LHCN-M2 (cell line): ENCODE data around the gene AAK1. TPM values are rescaled to one million over a fixed set of nuclear protein-coding genes. Genes with fewer than 3 reads are reported as not detected.
"Not testable (repeated sequence)": the region's sequence is repeated elsewhere in the genome, so short reads cannot be mapped to it uniquely, and the experiment has no call there.

ENCODE experiments used
- DNase-seq: peaks from one replicate; pipeline ENCODE4 v3.0.0-alpha.2; 2012; ENCODE audit warnings: low read depth
- total RNA-seq: library from RNA; depleted of rRNA; stranded (reverse); fragments of >200 nt; gene quantifications from 2 replicates; pipeline ENCODE4 v1.2.3, GENCODE V29; 2014

Gene AAK1
- total RNA-seq, 1 experiment from 2014 or later, result 44.1 TPM

DNA sequence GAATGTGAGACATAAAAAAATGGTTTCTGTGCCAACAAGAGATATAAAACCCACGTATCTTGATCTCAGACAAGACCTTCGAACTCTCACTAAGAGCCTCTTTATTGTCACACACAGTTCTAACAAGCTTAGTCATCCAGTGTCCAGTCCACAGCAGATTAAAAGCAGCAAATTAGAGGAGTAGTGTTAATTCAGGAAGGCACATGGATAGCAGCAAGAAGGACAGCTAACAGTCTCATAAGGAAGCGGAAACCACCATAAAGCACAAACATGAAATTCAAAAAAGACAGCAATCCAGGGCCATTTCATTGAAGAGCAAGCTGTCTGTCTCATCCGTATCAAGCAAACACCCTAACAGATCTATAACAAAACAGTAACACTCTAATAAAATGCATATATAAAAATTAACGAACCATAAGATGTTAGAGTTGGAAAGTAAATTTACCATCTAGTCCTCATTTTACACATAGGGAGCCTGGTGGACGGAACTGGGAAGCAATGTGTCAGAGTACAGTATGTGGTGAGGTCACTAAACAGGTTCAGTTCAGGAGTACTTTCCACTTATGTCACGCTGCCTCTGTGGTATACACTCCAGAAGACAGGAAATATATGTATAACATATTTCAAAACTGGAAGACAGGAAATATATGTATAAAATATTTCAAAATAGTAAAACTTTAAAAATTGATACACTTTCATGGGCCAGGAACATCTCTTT lies 18.3 kb downstream of the AAK1 start:
- no peak for DNase-seq

DNA sequence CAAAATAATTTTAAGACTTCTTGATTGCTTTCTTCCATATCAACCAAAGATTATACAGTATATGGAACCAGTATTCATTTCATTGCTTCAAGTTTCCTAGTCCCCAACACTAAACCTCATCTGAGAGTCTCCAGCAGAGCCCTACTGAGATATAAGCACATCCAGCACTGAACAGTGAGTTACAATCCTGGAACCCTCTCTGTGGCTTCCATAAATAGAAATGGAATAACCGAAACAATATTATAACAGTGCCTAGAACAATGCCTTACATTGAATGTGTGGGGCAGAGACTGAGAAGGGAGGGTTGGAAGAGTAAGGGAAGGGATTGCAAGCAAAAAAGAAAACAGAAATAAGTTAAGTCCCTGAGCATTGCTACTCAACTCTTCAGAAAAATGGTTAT lies 18.9 kb downstream of the AAK1 start:
- no peak for DNase-seq

DNA sequence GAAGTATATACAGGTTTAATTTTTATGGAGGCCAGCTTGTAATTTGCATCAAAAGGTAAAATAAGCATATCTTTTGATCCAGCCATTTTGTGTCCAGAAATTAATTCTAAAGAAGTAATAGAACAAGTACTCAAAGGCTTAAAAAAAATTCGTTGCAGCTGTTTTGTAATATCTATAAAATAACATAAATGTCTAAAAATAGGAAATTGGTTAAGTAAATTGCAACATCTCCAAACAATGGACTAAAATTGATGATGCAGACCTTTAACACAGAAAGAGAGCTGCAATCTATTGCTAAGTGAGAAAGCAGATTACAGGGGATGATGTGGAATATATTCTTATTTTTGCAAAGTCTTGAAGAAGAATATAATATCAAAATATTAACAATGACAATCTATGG lies 19.4 kb downstream of the AAK1 start:
- no peak for DNase-seq

DNA sequence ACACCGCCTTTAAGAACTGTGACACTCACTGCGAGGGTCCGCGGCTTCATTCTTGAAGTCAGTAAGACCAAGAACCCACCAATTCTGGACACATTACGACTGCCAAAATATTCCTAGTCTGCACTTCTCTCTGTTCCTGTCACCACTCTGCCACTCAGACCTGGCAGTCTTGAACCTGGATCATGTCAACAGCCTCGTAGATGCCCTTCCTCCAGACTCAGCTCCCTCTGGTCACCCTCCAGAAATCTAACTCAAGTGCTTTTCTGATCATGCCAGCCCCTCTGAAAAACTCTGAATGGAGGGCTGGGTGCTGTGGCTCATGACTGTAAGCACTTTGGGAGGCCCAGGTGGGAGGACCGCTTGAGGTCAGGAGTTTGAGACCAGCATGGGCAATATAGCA lies 20.3 kb downstream of the AAK1 start:
- no peak for DNase-seq

DNA sequence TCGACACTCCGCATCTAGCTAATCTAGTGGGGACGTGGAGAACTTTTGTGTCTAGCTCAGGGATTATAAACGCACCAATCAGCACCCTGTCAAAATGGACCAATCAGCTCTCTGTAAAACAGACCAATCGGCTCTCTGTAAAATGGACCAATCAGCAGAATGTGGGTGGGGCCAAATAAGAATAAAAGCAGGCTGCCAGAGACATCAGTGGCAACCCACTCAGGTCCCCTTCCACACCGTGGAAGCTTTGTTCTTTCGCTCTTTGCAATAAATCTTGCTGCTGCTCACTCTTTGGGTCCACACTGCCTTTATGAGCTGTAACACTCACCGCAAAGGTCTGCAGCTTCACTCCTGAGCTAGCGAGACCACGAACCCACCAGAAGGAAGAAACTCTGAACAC lies 20.7 kb downstream of the AAK1 start:
- not testable (repeated sequence) for DNase-seq

DNA sequence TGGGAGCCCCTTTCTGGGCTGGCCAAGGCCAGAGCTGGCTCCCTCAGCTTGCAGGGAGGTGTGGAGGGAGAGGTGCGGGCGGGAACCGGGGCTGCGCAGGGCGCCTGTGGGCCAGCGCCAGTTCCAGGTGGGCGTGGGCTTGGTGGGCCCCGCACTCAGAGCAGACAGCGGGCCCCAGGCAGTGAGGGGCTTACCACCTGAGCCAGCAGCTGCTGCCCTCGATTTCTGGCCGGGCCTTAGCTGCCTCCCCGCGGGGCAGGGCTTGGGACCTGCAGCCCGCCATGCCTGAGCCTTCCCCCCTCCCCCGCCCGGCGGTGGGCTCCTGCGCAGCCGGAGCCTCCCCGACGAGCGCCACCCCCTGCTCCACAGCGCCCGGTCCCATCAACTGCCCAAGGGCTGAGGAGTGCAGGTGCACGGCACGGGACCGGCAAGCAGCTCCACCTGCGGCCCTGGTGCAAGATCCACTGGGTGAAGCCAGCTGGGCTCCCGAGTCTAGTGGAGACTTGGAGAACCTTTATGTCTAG lies 21.5 kb downstream of the AAK1 start:
- not testable (repeated sequence) for DNase-seq

DNA sequence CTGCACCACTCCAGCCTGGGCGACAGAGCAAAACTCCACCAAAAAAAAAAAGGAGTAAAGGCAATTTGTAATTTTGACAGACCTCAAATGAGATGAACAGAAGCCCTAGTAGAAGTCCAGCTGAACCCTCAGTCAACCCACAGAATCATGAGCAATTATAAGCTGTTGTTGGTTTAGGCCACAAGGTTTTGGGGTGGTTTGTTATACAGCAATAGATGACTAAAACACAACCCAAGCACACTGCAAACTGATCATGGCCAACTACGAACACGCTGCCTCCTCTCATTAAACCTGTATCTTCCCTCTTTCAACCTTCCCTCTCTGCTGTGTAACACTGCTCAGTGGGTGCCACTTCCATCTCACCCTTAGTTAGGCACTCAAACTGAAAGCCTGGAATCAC lies 22.1 kb downstream of the AAK1 start:
- DNase-seq, result no peak

DNA sequence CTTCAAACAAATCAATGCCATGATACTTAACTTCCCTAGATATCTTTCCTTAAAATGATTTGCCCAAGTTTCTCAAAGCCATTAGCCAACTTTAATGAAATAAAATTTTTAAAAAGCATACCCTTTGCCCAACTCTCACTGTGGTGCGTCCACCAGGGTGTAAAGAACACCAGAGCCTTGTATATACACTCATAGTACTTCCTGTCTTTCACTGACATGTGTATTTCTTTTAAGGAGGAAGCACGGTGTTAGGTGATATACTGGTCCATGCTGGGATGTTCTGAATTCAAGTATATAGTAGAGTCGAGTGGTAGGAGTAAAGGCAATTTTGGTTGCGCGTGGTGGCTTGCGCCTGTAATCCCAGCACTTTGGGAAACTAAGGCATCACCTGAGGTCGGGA lies 22.7 kb downstream of the AAK1 start:
- DNase-seq, result no peak

DNA sequence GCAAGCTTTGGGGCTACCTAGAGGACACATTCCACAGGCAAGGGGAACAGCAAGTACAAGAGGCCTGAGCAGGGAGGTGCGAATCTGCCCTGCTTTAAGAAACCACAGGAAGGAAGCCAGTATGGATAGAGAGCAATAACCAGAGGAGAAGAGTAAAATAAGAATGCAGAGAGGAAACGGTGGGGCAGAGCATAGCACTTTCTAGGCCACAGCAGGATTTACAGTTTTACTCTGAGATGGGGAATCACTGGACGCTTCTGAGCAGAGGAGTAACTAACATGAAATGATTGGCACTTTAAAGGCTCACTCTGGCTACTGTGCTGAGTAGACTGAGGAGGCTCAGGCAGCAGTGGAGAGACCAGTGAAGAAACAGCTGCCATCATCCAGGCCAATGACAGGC lies 23.8 kb downstream of the AAK1 start:
- DNase-seq, result no peak

DNA sequence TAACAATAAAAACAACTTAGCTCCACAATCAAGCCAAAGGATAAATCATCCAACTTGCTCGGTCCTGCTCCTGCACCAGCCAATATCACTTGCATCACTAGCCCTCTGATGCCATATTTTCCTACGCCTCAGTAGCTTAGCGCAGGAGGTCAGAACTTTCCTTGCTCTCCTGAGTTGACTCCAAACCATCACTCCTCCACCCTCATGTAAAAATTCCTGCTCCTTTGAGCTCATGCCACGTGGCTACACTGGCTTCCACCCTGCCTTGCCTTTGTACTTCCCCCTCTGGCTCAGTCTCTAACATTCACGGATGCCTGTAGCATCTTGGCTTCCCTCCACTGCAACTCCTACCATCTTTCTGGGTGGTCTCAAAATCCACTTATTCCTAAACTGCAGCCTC lies 25.2 kb downstream of the AAK1 start:
- no peak for DNase-seq

DNA sequence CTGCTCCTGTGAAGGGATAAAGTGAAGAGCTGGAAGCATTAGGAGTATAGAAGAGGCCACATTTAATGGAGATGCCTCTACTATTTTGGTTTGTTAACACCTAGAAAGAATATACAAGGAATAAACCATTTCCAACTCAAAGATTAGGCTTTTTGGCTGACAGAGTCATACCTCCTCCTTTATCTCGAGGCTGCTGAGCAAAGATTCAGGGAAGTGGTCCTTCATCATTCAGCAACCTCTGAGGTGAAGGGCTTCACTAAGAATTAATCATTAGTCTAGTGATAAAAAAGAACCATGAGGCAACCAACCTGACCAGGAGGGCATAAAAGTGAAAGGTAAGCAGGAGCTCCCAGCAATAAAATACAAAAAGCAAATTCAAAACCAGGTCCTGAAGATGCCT lies 25.8 kb downstream of the AAK1 start:
- no peak for DNase-seq

DNA sequence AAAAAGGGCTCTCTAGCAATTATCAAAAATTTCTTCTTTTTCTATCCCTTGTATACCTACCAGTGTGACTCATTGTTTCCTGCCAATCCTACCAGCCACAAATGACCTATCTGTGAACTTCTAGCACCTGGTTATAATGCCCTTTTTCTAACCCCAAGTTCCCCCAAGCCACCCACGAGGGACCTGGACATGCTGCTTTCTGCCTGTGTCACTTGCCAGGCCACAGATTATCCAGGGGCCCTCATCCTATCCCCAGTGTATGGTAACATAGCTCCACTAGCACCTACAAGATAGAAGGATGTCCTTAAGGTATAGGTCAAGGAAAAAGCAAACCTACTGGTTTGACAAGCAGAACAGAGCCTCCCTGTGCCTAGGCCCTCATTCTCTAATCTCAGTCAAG lies 26.8 kb downstream of the AAK1 start:
- peak; percentile 17 for DNase-seq

DNA sequence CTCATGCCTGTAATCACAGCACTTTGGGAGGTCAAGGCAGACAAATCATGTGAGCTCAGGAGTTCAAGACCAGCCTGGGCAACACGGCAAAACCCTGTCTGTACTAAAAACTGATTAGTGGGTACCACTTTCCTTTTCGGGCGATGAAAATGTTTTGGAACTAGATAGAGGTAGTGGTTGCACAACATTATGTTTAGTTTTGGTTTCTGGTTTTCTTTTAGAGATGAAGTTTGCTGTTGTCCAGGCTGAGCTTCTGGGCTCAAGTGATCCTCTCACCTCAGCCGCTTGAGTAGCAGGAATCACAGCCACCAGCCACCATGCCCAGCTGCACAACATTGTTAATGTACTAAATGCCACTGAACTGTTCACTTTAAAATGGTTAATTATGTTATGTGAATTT lies 27.6 kb downstream of the AAK1 start:
- DNase-seq, result no peak

DNA sequence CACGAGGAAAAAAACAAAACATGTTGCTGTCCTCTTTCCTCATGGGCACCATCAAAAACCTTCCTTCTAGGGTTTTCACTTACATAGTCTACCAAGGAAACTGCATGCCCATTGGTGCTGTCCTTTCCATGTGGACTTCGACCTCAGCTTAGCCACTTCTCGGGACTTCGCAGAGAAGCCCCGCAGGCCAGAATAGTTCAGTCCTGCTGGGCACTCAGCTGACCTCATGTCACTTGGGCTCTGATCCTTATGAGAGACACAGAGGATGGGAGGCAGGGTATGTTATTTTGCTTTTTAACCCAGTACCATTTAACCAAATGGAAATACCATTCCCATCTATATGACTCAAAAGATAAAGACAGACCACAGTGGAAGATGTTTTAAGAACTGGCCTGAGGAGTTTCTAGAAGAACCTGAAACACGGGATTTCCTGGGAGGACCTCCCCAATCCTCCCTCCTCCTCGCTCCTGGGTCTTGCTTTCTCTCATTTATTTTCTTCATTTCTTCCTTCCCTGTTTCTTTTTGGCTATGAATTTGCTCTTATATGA lies 28.4 kb downstream of the AAK1 start:
- DNase-seq, result no peak

DNA sequence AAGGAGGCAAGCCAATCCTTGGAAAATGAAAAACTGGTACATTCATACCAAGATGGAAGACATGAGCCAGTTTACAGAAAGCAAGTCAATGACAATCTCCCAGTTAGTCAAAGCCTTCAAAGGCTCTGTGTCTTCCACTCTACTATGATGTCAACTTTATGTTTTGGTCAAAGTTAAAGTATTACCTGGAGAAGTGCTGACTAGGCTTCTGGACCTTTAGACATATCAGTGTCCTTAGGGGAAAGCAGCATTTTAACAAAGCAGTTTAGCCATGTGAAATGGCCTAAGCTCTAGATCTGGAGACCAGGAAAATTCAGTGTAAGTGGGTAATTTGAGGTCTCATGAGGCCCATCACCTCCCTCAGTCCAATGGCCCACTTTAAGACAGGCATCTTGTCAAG lies 30.8 kb downstream of the AAK1 start:
- no peak for DNase-seq

DNA sequence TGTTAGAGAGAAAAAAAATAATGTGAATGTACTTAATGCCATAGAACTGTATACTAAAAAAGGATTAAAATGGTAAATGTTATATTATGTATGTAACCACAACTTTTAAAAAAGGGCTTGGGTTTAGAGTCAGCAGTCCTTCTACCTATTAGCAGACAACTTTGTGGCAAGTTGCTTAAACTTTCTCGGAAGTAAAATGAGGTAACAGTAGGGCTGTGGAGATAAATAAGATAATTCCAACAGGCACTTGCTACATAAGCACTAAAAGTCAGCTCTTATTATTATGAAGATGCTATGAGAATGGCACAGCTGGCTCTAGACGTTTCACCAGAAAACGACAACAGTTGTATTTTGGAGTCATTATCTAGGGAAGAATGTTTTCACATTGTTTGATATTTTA lies 31.3 kb downstream of the AAK1 start:
- DNase-seq, result no peak

DNA sequence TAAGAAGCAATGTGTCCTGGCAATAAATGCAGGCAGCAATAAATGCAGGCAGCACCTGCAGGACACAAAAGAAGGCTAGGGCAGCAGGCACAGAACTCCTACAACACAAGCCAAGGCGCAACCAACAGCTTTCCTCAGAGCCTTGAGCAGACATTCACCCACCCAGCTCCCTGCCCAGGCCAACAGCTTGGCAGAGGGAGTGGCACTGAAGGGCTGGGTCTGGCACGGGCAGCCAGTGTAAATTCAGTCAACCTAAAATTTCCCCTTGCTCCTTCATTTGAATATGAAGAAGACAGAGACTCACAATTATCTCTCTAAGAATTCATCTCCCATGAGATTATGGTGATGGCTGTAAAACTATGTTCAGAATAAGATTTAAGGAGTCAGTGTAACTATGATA lies 35.4 kb downstream of the AAK1 start:
- no peak for DNase-seq

DNA sequence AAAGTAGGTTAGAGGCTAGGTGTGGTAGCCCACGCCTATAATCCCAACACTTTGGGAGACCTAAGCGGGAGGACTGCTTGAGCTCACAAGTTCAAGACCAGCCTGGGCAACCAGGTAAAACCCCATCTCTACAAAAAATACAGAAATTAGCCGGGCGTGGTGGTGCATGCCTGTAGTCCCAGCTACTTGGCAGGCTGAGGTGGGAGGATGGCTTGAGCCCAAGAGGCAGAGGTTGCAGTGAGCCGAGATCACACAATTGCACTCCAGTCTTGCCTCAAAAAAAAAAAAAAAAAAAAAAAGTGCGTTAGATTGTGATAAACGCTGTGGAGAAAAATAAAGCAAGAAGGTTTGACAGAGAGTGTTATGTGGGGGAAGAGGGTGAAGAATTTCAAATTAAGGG lies 36.8 kb downstream of the AAK1 start:
- DNase-seq, result not testable (repeated sequence)

DNA sequence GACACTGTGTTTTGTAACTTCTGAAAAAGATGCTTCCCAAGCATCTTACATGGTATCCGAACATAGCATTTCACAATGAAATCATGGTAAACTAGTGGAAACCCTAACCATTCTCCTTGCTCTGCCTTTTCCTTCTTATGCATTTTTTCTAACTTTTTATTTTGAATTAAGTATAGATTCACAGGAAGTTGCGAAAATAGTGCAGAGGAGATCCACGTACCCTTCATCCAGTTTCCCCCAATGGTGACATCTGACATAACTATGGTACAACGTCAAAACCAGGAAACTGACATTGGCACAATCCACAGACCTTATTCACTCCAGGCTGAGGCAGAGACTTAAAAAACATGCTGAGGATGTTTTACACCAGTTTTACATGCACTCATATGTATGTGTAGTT lies 38.3 kb downstream of the AAK1 start:
- DNase-seq, result no peak

DNA sequence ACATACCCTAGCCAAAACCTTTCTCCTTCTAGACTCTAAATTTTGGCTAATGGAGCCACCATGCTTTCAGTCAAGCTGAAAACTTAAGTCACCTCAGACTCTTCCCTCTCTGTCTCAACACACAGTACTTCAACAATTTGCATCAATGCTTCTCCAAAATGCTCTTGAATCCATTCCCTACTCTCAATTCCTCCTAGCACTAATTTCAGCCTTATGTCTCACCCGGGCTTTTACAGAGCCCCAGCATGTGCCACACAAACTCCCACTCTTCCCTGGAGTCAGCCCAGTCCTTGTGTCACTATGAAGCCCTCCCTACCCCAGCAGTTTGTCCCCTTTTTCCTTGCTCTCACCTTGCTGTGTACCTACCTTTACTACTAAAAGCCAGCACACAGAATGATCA lies 38.7 kb downstream of the AAK1 start:
- no peak for DNase-seq

DNA sequence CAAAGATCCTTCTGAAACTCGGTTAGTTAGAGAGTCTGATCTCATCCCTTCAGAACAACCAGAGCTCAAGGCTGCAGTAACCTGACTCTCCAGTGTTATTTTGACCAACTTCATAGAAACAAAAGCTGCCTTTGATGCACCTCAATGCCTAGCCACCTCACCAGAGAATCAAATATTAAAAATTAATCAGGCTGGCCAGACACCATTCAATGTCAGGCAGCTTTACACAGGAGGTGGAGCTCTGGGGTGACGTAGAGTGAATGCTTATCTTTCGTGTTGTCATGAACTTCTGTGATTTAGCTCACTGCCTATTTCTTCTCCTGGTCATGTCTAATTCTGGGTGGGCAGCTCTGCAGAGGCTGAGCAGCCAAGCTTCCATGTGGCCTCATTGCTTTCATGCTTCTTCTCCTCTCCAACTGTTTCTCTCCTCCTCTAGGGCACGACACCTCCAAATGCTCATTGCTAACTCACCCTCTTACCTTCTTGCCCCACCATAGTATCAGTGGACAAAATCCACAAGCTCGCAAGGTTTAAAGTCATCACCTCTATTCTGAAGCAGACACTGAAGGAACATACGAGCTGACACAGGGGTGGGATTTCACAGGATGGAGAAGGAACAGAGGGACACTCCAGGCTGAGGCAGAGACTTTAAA lies 39.4 kb downstream of the AAK1 start:
- no peak for DNase-seq

DNA sequence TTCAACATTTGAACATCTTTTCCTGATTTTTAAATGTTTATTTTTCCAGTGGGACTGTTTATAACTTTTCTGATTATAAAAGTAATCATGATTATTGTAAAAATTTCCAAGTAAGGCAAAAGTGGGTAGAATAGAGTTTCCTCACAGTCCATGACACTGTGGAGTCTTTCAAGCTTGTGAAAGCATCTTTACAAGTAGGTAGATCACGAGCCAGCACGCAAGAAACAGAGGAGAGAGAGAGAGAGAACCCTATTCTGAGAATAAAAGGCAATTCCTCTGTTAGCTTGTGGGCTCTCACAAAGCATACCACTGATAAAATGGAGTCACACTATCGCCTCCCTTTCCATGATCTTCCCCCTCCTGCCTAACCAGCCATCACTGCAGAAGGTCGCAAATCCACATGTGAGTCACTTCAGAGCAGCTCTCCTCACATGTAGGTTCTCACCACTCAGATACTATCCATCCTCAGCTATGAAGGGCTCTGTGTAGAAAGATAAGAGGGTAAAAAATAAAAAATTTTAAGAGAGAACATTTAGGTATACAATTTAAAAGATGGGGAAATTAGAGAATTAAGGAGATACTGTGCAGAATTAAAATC lies 40.3 kb downstream of the AAK1 start:
- DNase-seq, result no peak

DNA sequence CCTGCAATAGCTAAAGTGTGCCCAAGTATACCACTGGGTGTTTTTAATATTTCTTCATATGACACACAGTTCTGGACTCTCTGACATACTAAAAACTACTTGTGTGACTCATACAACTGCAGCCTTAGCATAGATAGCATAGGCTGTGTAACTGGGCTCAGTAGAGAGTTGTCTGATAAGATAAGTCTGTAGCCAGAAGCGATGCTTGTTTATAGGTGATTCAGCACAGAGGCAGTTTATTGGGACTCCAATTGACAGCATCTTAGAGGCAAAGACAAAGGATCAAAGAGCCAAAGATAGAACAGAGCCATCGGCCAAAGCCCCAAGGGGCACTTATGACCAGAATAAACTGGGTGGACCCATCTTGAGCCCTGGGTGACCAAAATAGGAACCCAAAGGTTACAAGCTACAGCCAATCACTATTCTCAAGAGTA lies 42.3 kb downstream of the AAK1 start:
- peak; percentile 74 for DNase-seq
